HuH-7.5 (cell line): ENCODE measurements around the gene KDSR.
"Not testable (repeated sequence)": the region's sequence is repeated elsewhere in the genome, so short reads cannot be mapped to it uniquely, and the experiment has no call there.

Source experiments
- DNase-seq: peaks from one replicate; pipeline ENCODE4 v3.0.0; 2011; ENCODE audit warnings: low spot score

KDSR gene

DNA sequence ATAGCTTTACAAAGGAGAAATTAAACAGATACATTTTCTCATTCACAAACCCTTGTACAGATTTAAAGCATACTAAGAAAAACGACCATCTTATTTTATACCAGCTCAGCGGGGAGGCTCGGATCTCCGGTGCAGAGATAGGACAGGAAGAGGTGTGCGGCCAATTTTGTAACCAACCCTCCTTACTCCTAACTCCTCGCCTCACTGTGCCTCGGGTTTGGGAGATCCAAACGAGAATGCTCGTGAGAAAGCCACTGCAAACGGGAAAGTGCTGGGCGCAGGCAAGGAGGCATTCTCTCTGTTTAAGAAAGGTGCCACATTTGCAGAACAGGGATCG is 1.2 kb downstream of the KDSR start:
- DNase-seq, result no peak

DNA sequence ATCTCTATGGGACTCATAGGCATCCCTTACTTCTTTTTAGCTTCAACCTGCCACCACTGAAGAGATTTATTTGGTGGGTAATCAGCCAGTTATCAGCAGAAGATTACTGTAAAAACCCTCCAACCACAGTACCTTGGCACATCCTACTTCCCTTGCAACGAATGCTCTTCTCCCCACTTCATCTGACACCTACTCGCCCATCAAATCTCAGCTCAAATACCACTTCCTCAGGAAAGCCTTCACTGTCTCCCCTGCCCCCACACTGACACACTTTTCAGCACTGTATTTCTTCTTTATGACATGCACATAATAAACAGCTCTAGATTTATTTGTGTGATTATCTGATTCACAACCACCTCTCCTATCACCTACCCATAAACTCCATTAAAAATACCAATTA is 3.1 kb downstream of the KDSR start:
- DNase-seq, result no peak

DNA sequence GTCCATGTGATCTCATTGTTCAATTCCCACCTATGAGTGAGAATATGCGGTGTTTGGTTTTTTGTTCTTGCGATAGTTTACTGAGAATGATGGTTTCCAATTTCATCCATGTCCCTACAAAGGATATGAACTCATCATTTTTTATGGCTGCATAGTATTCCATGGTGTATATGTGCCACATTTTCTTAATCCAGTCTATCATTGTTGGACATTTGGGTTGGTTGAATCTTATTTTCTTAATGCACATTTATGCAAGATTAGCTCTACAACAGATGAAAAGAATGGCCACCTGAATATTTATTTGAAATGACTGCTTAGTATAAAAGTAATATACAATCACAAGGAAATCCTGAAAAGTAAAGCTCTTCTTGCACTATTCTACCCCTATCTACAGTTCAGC is 3.6 kb downstream of the KDSR start:
- not testable (repeated sequence) for DNase-seq

DNA sequence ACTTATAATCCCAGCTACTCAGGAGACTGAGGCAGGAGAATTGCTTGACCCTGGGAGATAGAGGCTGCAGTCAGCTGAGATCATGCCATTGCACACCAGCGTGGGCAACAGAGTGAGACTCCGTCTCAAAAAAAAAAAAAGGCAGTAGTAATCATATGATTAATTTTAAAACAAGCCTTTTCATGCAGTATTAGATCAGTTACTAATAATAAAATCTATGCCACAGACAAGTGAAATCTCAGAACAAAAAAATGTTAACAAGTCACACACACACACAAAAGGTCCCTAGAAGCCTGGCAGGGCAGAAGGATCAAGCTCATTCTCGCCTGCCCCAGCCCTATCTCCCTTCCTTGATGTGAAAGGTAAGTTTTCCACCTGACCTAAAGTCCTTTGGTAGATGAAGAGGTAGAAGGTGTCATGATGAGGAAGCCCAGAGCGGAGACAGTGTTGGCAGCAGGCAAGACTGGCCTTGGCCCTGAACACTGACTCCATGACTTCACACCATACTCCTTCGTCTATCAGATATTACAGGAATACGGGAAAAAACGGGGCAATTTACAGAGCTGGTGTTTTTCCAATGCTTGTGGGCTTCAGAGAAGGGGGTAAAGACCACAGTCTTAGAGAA is 10.6 kb downstream of the KDSR start:
- DNase-seq, result no peak

DNA sequence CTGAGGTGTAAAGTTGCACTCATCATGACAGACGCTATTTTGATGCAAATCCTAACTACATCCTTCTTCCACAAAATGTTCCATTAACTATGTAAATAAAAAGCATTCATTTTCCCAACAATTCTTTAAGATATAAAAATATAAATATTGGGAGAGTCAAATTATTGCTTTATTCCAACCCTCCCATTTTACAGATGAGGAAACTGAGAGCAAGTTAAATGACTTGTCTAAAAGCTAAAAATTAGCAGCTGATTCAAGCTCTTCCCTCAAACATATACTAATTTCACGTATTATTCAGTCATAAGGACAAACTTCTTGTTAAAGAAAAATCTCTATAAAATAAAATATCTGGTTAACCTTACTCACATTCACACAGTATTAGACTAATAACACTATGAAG is 16.8 kb downstream of the KDSR start:
- DNase-seq, result no peak

DNA sequence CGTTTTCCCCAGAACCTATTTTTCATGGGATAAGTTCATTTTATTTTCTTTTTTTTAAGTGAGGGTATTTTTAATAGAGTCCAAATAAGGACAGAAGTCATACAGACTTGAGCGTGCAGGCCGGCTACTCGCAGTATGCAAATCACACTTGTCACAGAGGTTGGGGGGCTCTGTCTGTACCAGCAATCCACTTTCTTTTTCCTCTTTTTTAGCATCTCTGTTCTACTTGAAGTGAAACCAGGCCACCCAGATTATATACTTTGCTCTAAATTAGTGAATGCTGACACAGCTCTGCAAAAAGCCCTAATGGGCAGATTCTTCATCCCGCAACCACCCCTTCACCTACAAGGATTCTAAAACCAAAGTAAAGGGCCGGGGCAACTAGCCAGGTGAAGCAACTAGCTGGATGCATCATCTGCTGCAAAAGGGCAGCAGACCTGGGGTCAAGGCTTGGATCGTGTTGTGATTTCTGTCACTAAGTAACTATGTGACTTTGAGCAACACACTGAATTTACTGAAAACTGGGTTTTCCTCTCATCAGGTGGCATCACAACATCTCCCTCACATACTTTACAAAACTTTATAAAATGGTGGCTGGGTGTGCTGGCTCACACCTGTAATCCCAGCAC is 18.4 kb downstream of the KDSR start:
- no peak for DNase-seq

DNA sequence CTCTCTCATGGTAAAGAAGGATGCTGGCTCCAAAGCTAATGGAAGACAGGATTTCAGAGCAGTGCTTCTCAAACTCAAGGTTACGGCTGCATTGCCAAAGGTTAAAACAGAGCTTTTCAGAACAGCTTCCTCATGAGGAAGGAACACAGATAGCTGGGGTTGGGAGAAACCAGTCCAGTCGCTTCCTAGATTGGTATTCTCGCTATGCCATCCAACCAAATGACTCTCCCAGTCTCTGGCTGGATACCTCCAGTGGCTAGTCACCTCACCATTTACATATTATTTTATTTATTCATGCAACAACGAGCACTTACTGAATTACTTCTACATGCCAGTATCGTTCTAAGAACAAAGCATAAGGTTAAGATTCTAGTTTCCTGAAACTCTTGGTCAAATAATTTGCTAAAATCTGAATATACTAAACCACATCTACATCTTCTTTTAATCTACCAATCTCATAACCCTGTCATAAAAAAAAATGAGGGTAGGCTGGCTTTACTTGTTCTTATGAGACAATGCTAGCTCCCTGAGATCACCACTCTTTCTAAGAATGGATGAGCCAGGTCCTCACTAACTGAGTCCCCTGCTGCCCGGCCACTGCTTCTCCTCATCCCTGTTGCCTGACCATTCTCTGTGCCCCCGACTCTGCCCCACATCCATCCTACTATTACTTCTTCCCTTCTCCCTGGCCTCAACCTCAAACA is 20.4 kb downstream of the KDSR start:
- no peak for DNase-seq

DNA sequence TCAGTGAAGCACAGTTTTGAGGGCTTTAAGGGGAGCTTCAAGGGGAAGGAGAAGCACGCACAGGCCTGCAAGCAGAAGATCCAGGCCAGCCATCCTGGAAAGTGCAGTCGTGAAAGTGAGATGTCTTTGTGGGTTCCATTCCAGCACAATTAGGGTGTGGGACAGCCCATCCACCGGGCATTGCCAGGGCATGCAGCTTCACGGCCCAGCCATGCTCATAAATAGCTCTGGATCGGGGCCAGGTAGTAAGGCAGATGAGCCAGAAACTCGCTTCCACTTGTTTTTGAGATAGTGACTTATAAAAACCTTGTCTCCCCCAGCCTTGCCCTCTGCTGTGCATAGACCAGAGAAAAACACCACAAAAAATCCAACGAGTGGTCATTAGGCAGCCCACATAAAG is 21.0 kb downstream of the KDSR start:
- DNase-seq, result no peak

DNA sequence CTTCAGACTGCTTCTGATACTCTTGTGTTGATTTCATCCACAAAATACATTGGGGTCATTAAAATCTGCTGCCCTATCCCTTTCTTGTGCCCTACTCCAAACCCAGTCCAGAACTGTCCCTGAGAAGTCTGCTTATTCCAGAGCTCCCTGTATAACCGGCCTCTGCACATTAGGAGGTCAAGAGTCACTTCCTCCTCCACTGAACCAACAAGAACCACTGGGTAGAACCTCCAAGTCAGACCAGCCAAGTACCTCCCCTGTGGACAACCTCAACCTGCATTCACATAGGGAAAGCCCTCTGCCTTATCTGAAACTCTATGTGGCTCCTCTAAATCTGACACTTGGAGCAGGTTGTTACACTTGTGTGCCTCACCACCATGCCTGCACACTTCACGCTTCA is 22.1 kb downstream of the KDSR start:
- no peak for DNase-seq

DNA sequence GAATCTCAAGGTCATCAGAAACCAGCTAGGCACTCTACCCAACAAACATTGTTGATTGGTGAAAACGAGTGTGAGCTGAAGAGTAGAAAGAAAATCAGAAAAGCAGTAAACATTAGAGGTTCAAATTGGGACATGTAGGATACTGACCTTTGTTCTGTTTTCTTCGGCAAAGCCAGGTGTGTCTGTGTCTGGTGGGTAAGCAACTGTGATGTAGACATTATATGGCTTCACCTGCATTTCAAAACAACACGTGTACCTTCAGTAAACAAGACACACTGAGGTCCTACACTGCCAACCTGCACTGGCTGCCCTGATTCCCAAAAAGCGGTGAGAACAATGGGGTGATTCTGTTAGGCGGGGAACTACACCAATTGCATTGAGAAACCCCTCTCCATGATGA is 22.7 kb downstream of the KDSR start:
- DNase-seq, result no peak

DNA sequence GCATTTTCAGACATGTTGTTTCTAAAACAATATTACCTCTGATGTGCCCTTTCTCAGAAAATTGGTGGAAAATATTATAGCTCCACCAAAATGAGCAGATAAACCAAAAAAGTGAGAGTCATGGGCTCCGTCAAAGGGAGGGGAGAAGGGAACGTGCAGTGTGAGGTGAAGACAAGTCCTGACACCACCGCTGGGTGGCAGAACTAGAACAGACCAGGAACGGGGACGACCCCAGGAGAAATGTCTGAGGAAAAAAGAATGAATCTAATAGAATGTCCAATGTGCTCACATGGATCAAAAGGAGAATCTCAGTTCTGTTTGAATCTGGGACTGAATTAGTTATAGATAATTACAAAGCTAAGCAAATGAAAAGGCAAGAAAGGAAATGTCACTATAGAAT is 24.8 kb downstream of the KDSR start:
- peak; percentile 23 for DNase-seq

DNA sequence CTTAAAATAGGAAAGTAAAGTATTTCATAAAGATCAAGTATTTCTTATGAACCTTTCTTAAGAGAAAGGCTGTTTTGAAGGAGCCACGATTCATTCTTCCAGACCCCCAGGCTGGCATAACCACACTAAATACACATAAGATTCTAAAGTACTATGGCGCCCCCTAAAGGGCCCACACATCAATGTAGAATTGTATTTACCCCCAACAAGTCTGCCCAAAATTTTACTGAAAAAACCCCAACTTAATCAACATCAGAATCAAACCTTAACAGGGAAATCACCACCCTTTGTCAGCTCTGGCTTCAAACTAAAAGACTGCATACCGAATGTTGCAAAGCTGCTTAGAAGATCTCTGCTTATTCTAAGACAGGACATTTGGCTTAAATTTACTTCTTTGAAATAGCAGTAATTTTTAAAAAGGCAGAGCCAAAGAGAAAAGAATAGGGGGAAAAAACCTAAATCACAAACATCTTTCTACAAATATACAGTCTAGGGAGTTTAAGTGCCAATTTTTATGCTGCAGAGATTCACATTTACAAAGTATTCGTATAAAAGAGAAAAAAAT is 27.0 kb downstream of the KDSR start:
- no peak for DNase-seq

DNA sequence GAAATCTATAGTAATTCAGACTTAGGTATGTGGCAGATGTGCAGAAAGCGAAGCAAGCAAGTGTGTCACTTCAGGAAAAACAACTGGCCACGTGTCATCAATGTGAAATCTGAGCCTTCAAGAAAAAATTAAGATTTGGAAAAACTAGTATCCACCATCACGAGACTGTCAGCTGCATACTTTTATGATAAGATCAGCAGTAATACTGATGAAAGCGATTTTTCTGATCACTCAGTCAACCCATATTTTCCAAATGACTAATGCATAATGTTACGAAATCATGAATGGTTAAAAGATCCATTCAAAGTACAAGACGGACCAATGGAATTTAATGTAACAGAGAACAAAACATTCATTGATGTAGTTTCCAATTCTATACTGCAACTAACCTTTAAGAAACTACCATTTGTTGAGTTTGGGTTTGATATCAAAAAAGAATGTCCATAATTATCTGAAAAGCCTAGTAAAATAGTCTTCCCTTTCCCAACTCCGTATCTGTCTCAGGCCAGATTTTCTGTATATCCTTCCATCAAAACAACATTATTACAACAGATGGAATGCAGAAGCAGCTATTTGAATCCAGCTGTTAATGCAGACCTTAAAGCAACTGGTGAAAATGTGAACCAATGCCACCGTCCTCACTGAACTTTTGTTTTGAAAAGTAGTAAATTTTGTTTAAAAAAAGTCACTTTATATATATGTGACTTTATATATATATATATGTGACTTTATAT is 30.5 kb downstream of the KDSR start:
- no peak for DNase-seq

DNA sequence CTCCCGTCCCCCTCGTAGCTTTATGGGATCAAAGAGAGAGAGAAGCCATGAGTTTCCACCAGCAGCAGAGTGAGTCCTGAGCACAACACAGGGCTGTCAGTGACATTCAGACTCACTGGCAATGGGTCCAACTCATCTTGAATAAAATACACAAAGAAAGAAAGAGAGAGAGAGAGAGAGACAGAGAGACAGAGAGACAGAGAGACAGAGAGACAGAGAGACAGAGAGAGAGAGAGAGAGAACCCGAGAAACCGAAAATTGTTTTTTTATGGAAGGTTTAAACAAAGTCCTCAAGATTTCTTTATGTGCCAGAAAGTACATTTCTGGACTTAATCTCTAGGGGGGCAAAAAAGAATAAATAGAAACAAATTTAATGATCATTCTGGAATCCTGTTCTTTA is 35.9 kb downstream of the KDSR start:
- DNase-seq, result no peak

DNA sequence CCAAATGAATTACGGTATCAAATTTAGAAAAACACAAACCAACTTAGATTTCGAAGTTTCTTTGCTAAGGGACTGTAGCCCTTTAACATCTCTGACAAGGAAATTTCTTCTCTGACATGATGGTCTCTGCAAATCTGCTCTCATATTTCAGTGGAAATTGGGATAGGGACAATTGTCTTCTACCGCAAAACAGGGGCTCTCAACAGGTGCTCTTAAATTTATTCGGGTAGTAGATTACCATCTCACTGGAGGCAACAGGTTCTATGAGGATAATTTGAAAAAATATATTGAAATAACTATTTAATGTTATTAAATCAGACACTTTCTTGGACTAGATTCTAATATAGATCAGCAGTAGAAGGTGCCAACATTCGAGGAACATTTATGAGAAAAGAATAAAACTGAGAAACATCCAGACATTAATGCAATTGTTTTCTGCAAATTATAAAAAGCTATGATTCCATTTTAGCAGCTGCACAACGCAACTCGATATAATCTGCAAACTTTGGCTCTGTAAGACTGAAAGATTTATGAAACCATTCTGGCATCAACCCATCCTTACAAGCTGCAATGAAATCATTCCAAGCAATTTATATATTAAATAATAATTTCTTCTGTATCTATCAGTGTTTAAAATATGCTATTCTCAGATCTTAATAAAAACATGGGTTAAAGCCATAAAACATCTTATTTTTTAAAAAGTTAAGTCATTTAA is 37.4 kb downstream of the KDSR start:
- no peak for DNase-seq

DNA sequence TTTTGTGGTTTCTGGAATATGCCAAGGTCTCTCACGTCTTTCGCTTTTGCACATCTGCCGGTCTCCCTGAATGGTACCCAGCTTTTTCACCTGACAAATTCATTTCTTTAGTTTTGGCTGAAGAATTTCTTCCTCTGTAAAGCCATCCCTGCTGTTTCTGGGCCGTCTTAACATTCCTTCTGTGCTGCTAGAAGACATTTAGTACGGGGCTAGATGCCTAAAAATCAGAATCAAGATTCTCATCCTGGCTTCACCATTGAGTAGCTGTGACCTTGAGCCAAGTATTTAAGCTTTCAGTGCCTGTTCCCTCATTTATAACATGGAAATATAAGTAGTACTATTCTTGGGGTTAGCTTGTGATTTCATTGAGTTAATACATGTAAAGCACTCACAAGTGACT is 41.0 kb downstream of the KDSR start:
- no peak for DNase-seq

DNA sequence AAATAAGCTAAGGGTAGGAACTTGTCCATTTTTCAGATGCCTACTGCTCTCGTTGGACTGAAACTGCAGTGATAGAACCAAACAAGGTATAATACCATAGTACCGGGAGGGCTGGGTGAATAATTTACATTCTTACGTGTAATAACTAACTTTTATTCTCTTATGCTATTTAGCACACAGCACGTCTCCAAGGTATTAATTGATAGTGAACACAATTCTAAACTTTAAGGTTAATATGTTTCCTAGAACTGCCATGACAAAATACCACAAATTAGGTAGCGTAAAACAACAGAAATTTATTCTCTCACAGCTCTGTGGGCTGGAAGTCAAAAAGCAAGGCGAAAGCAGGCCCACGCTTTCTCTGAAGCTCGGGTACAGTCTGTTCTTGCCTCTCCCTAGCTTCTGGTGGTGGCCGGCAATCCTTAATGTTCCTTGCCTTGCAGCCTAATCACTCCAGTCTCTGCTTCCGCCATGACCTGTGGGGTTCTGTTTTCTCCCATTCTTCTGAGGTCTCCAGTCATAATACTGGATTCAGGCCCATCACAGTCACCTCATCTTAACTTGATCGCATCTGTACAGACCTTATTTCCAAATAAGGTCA is 41.8 kb downstream of the KDSR start:
- DNase-seq, result no peak

DNA sequence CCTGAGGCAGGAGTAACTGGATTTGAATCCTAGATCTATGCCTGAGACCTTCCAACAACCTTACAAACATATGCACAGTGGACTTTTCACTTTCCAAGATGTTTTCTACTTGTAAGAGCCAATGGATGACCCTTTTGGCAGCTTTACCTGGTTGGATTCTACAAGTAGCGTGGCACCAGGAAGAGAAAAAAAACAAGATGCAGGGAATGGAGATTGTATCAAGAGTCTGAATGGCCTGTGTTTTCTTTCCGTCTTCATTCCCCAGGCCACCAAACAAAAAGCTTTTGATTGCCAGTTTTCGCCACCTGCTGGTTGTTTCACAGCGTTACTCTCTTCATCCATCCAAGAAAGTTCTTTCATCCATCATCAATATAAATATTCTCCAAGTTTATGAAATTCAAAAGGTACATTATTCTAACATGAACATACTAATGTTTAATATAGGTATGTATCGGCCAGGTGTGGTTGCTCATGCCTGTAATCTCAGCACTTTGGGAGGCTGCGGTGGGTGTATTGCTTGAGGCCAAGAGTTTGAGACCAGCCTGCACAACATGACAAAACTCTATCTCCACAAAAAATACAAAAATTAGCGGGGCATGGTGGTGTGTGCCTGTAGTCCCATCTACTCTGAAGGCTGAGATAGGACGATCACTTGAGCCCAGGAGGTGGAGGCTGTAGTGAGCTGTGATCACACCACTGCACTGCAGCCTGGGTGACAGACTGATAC is 43.9 kb downstream of the KDSR start:
- DNase-seq, result peak; percentile 49

DNA sequence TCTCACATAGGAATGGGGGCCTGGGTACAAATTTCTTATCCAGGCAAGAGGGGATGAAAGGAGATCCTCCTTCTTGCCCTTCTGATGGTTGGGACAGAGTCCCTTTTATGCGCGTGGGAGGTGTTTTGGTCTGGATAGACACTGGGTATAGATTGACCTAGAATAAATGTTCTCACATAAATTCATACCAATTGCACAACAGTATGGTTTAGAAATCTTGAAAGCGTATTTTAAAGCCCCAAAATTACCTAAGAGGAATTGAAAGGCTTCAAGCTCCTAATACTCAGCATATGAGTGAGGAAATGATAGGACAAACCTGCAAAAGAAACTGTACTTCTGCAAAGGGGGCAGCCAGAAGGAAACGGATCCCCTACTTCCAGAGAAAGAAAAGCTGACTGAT is 44.8 kb downstream of the KDSR start:
- no peak for DNase-seq

DNA sequence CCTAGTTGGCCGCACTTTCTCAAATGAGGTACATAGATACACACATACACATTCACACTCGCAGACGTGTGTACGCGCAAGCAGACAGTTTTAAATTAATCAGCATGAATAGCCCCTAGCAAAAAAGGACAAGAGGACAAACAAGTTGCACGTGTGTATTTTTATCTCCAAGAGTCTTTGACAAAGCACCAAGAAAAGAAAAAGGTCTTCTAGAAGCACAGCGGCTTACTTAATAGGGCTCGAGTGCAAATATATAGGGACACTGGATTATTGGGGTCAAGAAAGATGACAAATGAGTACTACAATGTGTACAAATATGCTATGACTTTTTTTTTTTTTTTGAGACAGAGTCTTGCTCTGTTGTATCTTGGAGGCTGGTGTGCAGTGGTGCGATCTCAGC is 45.7 kb downstream of the KDSR start:
- no peak for DNase-seq

DNA sequence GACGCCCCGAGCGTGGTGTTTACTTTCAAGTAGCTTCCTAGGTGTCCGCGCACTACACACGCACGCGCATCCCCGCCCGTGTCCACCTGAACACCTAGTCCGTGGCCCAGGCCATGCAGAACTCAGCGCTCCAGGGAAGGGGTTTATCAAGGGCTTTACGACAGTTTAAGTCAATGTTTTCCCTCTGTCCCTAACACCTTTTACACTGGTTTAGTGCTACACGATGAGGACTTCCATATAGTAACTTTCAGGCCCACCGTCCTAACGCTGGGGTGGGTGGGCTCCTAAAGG is 46.1 kb downstream of the KDSR start:
- peak; percentile 25 for DNase-seq
